Esophagus muscularis mucosa (tissue), 3 donors: ENCODE measurements around the gene HS3ST4.

Experiments
- POLR2AphosphoS5 ChIP-seq, 2 donors: sonication (generic); formaldehyde crosslinking; IDR thresholded peaks; one replicate each; pipeline ENCODE4 v1.6.1; 2017; ENCODE audit warnings: antibody characterized with exemption in 2 of 2
- TF ChIP-seq, protein P1 (sequence below), 3 experiments: fragments of 200-600 bp in 2 of 3; fragments of 450-650 bp in 1 of 3; sonication (generic) in 2 of 3; IDR thresholded peaks; one replicate each; pipeline ENCODE4 v1.5.1; 2017 to 2019; ENCODE audit warnings: antibody characterized with exemption in 3 of 3, mild to moderate bottlenecking in 2 of 3, moderate library complexity in 1 of 3

DNA sequence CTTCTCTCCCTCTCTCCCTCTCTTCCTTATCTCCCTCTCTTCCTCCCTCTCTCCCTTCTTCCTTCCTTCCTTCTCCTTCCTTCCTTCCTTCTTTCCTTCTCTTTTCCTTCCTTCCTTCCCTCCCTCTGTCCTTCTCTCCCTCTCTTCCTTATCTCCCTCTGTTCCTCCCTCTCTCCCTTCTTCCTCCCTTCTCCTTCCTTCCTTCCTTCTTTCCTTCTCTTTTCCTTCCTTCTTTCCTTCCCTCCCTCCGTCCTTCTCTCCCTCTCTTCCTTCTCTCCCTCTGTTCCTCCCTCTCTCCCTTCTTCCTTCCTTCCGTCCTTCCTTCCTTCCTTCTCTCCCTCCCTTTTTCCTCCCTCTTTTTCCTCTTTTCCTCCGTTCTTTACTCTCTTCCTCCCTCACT lies 38.6 kb downstream of the HS3ST4 start:
- TF ChIP-seq, protein P1, sequence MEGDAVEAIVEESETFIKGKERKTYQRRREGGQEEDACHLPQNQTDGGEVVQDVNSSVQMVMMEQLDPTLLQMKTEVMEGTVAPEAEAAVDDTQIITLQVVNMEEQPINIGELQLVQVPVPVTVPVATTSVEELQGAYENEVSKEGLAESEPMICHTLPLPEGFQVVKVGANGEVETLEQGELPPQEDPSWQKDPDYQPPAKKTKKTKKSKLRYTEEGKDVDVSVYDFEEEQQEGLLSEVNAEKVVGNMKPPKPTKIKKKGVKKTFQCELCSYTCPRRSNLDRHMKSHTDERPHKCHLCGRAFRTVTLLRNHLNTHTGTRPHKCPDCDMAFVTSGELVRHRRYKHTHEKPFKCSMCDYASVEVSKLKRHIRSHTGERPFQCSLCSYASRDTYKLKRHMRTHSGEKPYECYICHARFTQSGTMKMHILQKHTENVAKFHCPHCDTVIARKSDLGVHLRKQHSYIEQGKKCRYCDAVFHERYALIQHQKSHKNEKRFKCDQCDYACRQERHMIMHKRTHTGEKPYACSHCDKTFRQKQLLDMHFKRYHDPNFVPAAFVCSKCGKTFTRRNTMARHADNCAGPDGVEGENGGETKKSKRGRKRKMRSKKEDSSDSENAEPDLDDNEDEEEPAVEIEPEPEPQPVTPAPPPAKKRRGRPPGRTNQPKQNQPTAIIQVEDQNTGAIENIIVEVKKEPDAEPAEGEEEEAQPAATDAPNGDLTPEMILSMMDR (IDR thresholded peaks at IDR 0.05), result no peak
- TF ChIP-seq POLR2AphosphoS5 (IDR thresholded peaks at IDR 0.05), result no peak
